ENCODE measurements around the gene FAM177B.
"Not testable (repeated sequence)": the region's sequence is repeated elsewhere in the genome, so short reads cannot be mapped to it uniquely, and the experiment has no call there.

Gene FAM177B

GRCh38 chr1:222739465-222739864 is 2.5 kb downstream of the FAM177B start:
- no peak for DNase-seq (ENCODE audit: extremely low spot score, insufficient read length, low read depth)
- no peak for FAIRE-seq

GRCh38 chr1:222739929-222740328 is 2.9 kb downstream of the FAM177B start:
- FAIRE-seq: no peak
- no peak for DNase-seq (ENCODE audit: extremely low spot score, insufficient read length, low read depth)

GRCh38 chr1:222741630-222742457 is 4.8 kb downstream of the FAM177B start:
- not testable (repeated sequence) for DNase-seq (ENCODE audit: extremely low spot score, insufficient read length, low read depth)
- peak; percentile 63 for FAIRE-seq

DNA sequence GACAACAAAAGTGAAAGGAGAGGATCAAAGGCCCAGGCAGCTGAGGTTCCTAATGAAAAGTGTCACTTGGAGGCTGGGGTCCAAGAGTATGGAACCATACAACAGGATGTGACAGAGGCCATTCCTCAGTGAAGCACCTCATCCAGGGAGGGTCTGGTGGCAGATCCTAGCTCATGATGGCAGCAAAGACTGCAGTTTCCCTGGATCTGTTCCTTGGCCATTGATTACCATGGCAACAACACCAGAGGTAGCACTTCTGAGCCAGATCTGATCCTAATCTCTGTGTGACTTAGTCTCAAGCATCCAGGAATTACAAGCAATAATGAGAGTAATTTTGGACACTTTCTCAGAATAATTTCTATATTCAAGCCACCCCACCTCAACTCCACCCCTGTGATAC is 12.9 kb downstream of the FAM177B start:
- FAIRE-seq (no peak), DNase-seq (ENCODE audit: extremely low spot score, insufficient read length, low read depth) (no peak)

DNA sequence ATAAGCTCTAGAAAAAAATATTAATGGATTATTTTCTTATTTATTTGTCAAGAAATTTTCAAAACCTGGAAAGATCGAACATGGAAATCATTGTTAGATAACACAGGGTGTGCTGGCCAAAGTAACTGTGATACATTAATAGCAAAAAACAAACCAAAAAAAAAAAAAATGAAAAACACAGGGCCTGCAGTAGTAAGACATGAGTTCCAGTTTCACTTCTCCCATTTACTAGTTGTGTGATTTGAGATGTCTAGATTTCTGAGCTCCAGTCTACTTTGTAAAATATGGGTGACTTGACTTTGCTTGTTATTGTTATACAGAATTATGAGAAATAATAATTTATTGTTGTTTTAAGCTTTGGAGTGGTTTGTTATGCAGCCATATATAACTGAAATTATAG is 13.6 kb downstream of the FAM177B start:
- FAIRE-seq: peak; percentile 73

GRCh38 chr1:222751255-222751654 is 14.3 kb downstream of the FAM177B start:
- no peak for FAIRE-seq
- no peak for DNase-seq (ENCODE audit: extremely low spot score, insufficient read length, low read depth)

More for the DNA sequence above, 13.6 kb downstream of the FAM177B start:
- DNase-seq (ENCODE audit: extremely low spot score, insufficient read length, low read depth): no peak

DNA sequence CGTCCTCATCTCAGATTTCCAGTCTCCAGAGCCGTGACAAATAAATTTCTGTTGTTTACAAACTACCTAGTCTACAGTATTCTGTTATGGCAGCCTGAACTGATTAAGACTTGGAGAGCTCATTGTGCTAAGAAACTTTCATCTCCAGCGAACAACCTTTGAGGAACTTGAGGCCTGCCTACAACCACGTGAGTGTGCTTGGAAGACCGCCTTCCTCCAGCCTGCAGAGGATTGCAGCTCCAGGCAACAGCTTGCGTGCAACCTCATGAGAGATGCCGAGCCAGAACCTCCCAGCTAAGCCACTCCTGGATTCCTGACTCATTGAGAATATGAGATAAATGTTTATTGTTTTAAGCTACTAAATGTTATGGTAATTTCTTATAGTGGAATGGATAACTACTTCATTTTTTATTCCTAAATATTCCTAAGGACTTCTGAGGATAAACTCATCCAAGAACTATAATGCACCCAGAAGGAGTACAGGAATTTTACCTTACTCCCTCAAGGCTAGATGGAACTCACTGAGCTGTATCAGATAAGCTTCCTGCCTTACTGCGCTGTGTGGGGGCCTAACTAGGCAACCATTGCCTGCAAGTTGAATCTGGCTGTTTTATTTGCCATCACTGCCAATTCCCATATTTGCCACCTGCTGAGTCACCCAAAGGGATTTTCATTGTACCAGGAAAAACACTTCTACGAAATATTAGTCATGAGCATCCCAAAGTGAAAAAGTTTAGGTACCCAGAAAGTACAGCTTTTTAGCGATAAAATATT is 17.6 kb downstream of the FAM177B start:
- DNase-seq (ENCODE audit: extremely low spot score, insufficient read length, low read depth) (no peak), FAIRE-seq (no peak)

DNA sequence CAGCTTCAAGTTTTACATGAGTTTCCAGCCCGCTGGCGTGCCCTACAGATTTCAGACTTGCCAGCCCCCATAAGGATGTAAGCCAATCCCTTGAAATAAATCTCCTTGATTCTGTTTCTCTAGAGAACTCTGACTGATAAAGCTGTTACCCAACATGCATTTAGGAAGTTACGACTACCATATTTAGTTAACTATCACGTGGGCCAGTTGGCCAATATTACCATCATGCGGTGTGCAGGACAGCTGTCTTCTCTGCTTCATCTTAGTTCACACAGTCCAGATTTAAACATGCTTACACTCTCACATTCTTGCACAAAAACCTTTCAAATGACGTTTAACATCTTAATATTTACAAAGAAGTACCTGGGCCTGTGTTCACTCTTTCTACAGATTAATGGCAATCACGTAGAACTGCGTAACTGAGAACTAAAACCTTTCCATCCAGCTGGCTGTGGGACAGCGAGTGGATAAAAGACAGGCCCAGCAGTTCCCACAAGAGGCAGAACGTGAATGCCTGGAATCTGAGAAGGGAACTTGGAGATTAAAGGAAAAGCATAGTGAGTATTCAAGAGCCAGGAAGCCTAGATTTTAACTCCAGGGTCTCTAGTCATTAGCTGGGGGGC is 20.8 kb downstream of the FAM177B start:
- DNase-seq (ENCODE audit: extremely low spot score, insufficient read length, low read depth) (no peak), FAIRE-seq (no peak)

GRCh38 chr1:222759451-222760035 is 22.5 kb downstream of the FAM177B start:
- DNase-seq (ENCODE audit: extremely low spot score, insufficient read length, low read depth) (no peak), FAIRE-seq (no peak)

DNA sequence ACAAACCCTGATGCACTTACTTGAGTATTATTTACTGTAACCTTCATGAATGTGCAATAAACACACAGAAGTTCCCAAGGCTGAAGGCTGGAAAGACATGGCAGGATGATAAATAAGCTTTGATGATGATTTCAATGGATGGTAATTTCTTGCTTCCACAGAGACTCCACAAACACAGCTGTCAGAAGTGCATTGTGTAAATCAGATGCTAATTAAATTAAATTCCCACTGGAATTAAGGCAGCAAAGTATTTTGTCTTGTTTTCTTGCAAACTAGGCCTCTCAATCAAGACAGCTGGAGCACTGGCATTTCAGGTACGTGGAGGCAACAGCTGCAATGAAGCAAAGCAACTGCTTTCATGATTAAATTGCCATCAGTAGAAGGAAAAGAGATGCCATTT is 24.1 kb downstream of the FAM177B start:
- DNase-seq (ENCODE audit: extremely low spot score, insufficient read length, low read depth) (no peak), FAIRE-seq (no peak)

DNA sequence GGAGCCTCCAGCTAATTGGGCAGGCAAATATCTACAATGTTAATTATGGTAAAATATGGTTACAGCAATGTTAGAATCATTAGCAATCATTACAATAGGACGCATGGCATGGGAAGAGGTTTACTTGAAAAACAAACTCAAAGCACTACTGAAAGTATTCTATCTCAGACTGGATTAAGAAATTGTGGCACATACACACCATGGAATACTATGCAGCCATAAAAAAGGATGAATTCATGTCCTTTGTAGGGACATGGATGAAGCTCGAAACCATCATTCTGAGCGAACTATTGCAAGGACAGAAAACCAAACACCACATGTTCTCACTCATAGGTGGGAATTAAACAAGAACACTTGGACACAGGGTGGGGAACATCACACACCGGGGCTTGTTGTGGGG is 25.2 kb downstream of the FAM177B start:
- FAIRE-seq; DNase-seq (ENCODE audit: extremely low spot score, insufficient read length, low read depth): not testable (repeated sequence)

DNA sequence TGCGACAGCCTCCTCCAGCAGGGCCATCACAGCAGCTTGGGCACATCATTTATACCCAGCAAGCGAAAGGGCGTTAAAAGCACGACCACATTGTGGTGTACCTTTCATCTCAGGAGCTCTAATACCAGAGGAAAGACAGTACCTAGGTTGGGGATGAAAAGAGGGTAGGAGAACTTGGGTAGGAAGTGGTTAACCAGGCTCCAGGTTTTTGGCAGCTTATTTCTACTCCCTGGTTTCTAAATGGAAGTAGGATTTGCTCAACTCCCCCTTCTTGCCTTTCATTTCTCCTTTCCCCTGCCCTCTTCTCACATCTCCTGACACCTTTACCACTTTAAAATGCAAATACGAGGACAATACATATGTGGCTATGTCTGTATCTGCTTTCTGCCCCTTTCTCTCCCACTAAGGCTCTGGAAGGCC is 30.2 kb downstream of the FAM177B start:
- DNase-seq (ENCODE audit: extremely low spot score, insufficient read length, low read depth) (no peak), FAIRE-seq (no peak)

- FAIRE-seq (no peak), DNase-seq (ENCODE audit: extremely low spot score, insufficient read length, low read depth) (no peak)
These were observed 31.6 kb downstream of the FAM177B start for GRCh38 chr1:222768592-222768991.

- no peak for FAIRE-seq
- DNase-seq (ENCODE audit: extremely low spot score, insufficient read length, low read depth): no peak
These were observed 32.2 kb downstream of the FAM177B start for GRCh38 chr1:222769181-222769580.

DNA sequence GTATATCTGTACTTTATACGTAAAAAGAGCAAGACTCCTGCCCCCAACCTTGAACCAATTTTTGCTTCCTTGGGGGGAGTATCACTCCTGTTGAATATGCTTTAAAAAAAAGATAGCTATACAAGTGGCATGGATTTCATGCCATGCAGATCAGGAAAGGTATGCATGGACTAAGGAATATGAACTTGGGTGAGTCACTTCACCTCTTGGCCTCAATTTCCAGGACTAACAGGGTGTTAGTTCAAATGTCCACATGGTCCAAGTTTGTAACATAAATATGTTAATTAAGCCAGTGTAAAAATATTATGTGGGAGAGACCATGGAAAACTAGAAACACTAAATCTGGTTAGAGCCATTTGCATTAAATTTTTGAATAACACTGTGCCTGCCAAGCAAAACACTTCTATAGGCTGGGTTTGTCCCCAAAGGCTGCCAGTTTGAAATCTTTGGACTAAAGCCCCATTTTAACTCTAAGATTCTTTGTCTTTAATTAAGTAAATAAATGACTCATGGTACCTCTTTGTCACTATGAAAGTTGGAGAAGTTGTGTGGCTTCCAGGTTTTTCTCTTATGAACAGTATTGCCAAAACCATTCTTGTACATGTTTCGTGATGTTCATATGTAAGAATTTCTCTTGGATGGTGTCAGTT is 33.1 kb downstream of the FAM177B start:
- FAIRE-seq (no peak), DNase-seq (ENCODE audit: extremely low spot score, insufficient read length, low read depth) (no peak)

DNA sequence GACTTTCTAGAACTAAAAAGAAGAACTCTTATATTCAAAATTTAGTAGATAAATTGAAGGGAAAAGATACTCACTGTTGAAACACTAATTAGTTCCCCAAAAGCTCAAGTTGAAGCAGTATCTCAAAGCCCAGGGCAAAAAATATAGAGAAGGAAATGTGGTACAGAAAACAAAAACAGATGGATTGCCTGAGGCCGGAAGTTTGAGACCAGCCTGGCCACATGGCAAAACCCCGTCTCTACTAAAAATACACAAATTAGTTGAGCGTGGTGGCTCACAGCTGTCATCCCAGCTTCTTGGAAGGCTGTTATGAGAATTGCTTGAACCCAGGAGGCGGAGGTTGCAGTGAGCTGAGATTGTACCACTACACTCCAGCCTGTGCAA is 36.0 kb downstream of the FAM177B start:
- FAIRE-seq (peak; percentile 83), DNase-seq (ENCODE audit: extremely low spot score, insufficient read length, low read depth) (no peak)

DNA sequence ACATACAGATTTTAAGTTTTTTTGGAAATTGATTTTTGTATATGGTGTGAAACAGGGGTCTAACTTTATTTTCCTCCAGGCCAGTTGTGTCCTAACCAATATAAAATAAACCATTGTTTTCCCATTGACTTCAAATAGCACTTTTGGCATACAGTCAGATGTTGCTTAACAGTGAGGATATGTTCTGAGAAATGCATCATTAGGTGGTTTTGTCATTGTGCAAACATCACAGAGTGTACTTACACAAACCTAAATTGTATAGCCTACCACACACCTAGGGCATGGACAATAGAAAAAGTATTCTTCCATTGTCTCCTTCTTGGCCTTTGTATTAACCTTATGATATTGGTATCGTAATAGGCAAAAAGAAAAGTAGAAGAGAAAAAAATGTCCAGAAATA is 40.5 kb downstream of the FAM177B start:
- DNase-seq (ENCODE audit: extremely low spot score, insufficient read length, low read depth) (no peak), FAIRE-seq (no peak)

DNA sequence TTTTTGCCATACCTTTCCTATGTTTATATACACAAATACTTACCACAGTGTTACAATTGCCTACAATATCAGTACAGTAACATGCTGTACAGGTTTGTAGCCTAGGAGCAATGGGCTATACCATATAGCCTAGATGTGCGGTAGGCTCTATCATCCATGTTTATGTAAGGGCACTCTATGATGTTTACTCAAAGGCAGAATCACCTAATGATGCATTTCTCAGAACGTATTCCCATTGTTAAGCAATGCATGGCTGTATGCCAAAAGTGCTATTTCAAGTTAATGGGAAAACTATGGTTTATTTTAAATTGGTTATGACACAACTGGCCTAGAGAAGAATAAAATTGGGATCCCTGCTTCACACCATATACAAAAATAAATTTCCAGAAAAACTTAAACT is 41.0 kb downstream of the FAM177B start:
- FAIRE-seq: no peak
- DNase-seq (ENCODE audit: extremely low spot score, insufficient read length, low read depth): no peak

DNA sequence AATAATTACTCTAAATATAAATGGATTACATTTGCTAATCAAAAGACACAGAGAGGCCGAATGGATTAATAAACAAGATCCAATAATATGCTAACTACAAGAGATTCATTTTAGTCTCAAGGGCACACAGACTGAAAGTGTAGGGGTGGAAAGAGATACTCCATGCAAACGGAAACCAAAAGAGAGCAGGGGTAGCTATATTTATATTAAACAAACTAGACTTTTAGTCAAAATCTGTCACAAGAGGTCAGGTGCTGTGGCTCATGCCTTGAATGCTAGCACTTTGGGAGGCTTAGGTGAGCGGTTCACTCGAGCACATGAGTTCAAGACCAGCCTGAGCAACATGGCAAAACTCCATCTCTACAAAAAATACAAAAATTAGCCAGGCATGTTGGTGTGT is 44.2 kb downstream of the FAM177B start:
- DNase-seq (ENCODE audit: extremely low spot score, insufficient read length, low read depth) (no peak), FAIRE-seq (no peak)

- DNase-seq (ENCODE audit: extremely low spot score, insufficient read length, low read depth): no peak
- no peak for FAIRE-seq
These were observed 46.0 kb downstream of the FAM177B start for GRCh38 chr1:222783051-222783450.
